GM12872 (cell line): ENCODE measurements around the gene KRTAP6-1.

Experiments used
- CTCF ChIP-seq: IDR thresholded peaks from 3 replicates; pipeline ENCODE4 v1.5.1; 2011; ENCODE audit warnings: low read depth, mild to moderate bottlenecking, low read length, moderate library complexity; ENCODE audit not compliant: insufficient read depth

KRTAP6-1 gene

DNA sequence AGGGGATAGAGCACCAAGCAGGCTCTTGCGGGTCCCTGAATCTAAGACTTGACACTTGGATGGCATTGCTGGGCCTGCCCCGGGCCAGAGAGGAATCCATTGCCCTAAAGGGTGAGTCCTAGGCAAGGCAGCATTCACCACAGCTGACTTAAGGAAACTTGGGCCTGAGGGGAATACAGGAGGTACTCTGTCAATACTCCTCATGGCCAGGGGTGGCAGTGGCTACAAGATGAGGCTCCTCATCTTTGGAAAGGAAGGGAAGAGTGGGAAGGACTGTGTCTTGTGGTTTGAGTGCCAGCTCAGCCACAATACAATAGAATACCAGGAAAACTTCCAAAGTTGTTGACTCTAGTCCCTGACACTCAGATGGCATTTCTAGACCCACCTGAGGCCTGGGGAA is 7.8 kb downstream of the KRTAP6-1 start:
- no peak for TF ChIP-seq CTCF

DNA sequence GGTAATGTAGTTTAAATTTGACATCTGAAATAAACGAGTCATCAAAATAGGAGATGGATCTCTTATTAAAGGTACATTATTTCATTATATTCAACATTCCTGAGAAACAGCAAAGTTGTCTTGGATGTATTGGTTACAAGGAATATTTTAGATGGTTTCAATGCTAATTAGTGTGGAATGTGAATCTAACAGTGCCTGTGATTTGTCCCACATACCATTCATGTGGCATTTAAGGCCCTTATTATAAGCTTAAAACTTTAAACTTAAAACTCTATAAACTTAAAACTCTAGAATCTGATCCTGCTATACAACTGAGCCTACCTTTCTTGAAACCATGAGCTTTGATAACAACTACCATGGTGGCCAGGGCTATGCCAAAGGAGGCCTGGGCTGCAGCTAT is 12.9 kb downstream of the KRTAP6-1 start, which contains the start of gene KRTAP22-1:
KRTAP22-1 (plus strand) TSS at position 301 of the 400 bp plus-strand sequence.
- TF ChIP-seq CTCF, result no peak

DNA sequence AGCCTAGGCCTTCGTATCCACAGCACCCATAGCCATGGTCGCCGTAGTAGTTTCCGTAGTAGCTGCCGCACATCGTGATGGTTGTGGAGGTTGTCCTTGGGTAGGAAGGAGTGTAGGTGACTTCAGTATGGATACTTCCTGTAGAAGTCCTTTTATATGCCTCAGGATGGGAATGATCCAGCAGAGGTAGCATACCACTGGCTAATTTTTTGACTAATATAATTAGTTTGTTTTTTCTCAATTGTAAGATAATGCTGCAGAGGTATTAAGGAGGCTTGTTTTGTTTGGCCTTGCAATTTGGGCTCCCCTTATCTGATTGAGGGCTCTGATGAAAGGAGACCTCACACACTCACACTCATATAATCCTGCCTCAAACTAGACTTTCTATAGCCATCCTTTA is 14.9 kb downstream of the KRTAP6-1 start, which contains the start of gene KRTAP6-2:
KRTAP6-2 (minus strand) TSS at position 101 of the 400 bp plus-strand sequence; CDS start at position 73, 28 bp downstream.
- TF ChIP-seq CTCF, result no peak

DNA sequence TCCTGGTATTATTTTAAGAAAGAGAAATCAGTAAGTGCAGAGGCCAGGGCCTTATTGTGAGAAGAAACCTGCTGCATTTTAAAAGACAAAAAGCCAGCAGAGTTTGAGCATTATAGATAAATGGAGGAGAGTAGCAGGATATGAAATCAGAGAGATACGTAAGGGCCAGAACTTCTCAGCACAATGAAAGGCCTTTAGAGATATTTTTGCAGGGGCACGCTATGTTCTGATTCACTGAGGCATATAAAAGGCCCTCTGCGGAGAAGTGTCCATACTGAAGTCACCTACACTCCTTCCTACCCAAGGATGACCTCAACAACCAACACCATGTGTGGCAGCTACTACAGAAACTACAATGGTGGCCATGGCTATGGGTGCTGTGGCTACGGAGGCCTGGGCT is 21.6 kb downstream of the KRTAP6-1 start, which contains the start of gene KRTAP6-3:
KRTAP6-3 (plus strand) TSS at position 301 of the 400 bp plus-strand sequence; CDS start at position 307, 6 bp downstream.
- no peak for TF ChIP-seq CTCF

DNA sequence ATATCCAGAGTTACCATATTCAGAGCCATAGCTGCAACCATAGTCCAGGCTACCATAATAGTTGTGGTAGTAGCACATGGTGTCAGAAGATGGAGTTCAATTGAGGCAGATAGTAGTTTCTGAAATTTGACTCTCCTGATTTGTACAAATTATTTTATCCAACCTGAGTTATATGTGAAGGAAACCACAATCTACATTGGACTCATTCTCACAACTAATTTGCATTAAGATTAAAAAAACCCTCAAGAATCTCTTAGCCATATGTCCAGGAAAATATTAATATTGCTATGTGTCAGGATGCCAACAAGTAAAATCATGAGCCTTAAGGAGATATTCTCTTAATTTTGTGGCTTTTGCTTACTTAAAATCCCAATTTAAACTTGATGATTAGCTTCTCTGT is 23.4 kb downstream of the KRTAP6-1 start, which contains the start of gene KRTAP22-2:
KRTAP22-2 (minus strand) TSS at position 101 of the 400 bp plus-strand sequence.
- TF ChIP-seq CTCF, result no peak

- TF ChIP-seq CTCF, result no peak
Measured at GRCh38 chr21:30582870-30583269, 30.9 kb downstream of the KRTAP6-1 start.

DNA sequence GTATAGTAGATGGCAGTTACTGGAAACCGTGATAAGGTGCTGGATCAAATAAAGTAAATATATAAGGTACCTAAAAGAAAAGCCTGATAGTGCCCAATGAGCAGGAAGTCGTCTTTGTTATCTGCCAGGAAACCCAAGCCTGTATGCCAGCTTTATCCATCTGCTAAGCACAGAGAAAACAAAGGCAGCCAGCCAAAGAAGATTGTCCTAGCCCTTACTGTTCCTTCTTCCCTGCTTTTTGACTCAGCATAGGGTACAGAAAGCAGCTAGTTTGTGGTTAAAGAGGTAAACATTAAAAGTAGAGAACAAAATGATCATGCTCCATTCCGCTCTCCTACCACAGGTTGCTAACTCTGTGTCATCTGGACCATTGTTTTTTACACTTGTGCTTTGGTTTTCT is 33.6 kb downstream of the KRTAP6-1 start:
- no peak for TF ChIP-seq CTCF
